Measurements from ENCODE around the gene RTL10.

Gene RTL10

GRCh38 chr22:19882446-19883381, 28.0 kb upstream of the RTL10 start:
- Histone ChIP-seq H3K9me3 (no peaks in the 10 kb centered on the region), H3K36me3 (peaks cover 7% of the 10 kb centered on the region), H3K27me3 (no peaks in the 10 kb centered on the region), H3K27ac (no peak overlapping the region), H3K4me1 (ENCODE audit: control insufficient read depth in 1 of 2, insufficient read depth in 1 of 2, low read depth in 1 of 2, low read length in 1 of 2) (peaks cover 23 to 26% of the 10 kb centered on the region in 2 experiments), H3K4me3 (ENCODE audit: low read depth in 1 of 2, low read length in 1 of 2) (no peak overlapping the region)
- no peak for TF ChIP-seq CTCF (IDR thresholded peaks at IDR 0.05)

- H3K27ac ChIP-seq: no peak overlapping the region
- peaks cover 13% of the 10 kb centered on the region for H3K36me3 ChIP-seq
- no peaks in the 10 kb centered on the region for H3K27me3 ChIP-seq
- no peaks in the 10 kb centered on the region for H3K9me3 ChIP-seq
- H3K4me3 ChIP-seq (ENCODE audit: low read depth in 1 of 2, low read length in 1 of 2): no peak overlapping the region
- peaks cover 5 to 8% of the 10 kb centered on the region in 2 experiments for H3K4me1 ChIP-seq (ENCODE audit: control insufficient read depth in 1 of 2, insufficient read depth in 1 of 2, low read depth in 1 of 2, low read length in 1 of 2)
- TF ChIP-seq CTCF (IDR thresholded peaks at IDR 0.05): no peak
Observed at GRCh38 chr22:19880786-19881569, 26.3 kb upstream of the RTL10 start.

- Histone ChIP-seq H3K27ac (no peak overlapping the region), H3K9me3 (no peaks in the 10 kb centered on the region), H3K36me3 (peaks cover 19% of the 10 kb centered on the region), H3K4me3 (ENCODE audit: low read depth in 1 of 2, low read length in 1 of 2) (no peak overlapping the region), H3K4me1 (ENCODE audit: control insufficient read depth in 1 of 2, insufficient read depth in 1 of 2, low read depth in 1 of 2, low read length in 1 of 2) (peaks cover 0 to under 1% of the 10 kb centered on the region in 2 experiments), H3K27me3 (no peaks in the 10 kb centered on the region)
- TF ChIP-seq CTCF (IDR thresholded peaks at IDR 0.05): no peak
Observed at GRCh38 chr22:19879992-19880785, 25.5 kb upstream of the RTL10 start.

GRCh38 chr22:19879643-19879991, 24.9 kb upstream of the RTL10 start:
- peaks cover 25% of the 10 kb centered on the region for H3K36me3 ChIP-seq
- no peak for TF ChIP-seq CTCF (IDR thresholded peaks at IDR 0.05)
- H3K4me3 ChIP-seq (ENCODE audit: low read depth in 1 of 2, low read length in 1 of 2): no peak overlapping the region
- no peaks in the 10 kb centered on the region for H3K9me3 ChIP-seq
- H3K27me3 ChIP-seq: no peaks in the 10 kb centered on the region
- no peak overlapping the region for H3K27ac ChIP-seq
- H3K4me1 ChIP-seq (ENCODE audit: control insufficient read depth in 1 of 2, insufficient read depth in 1 of 2, low read depth in 1 of 2, low read length in 1 of 2): no peaks in the 10 kb centered on the region

GRCh38 chr22:19879246-19879570, 24.5 kb upstream of the RTL10 start:
- Histone ChIP-seq H3K27me3 (no peaks in the 10 kb centered on the region), H3K9me3 (no peaks in the 10 kb centered on the region), H3K4me3 (ENCODE audit: low read depth in 1 of 2, low read length in 1 of 2) (no peak overlapping the region), H3K4me1 (ENCODE audit: control insufficient read depth in 1 of 2, insufficient read depth in 1 of 2, low read depth in 1 of 2, low read length in 1 of 2) (no peaks in the 10 kb centered on the region), H3K27ac (no peak overlapping the region), H3K36me3 (peaks cover 29% of the 10 kb centered on the region)
- no peak for TF ChIP-seq CTCF (IDR thresholded peaks at IDR 0.05)

All from neutrophil (primary cell).